ENCODE results near the gene LMO7.
"Not testable (repeated sequence)": the region's sequence is repeated elsewhere in the genome, so short reads cannot be mapped to it uniquely, and the experiment has no call there.

The LMO7 gene

DNA sequence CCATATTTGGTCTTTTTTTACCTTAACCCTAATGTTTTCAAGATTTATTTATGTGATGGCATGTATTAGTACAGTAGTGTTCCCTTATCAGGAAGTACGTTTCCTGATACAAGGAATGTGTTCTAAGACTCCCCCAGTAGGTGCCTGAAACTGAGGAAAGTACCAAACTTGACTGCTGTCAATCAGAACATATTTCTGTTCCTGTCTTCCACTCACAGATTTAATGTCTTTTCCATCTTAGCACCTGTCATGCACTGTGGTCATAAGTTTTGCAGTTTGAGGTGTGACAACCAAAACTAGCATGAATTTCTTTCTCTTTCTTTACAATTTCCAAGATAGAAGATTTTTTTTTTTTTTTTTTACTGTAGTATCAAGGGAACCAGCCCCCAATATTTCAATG, 62.9 kb downstream of the LMO7 start:
- no peak for DNase-seq (ENCODE audit: low read depth)

DNA sequence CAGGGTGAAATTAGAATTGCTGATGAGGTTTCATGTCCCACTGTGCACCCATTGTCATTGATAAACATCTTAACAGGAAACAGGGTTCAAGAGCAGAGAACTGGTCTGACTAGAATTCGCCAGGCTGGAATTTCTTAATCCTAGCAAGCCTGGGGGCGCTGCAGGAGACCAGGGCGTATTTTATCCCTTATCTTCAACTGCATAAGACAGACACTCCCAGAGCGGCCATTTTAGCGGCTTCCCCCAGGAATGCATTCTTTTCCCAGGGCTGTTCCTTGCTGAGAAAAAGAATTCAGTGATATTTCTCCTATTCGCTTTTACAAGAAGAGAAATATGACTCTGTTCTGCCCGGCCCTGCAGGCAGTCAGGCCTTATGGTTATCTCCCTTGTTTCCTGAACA, 63.6 kb downstream of the LMO7 start:
- DNase-seq (ENCODE audit: low read depth) = not testable (repeated sequence)

DNA sequence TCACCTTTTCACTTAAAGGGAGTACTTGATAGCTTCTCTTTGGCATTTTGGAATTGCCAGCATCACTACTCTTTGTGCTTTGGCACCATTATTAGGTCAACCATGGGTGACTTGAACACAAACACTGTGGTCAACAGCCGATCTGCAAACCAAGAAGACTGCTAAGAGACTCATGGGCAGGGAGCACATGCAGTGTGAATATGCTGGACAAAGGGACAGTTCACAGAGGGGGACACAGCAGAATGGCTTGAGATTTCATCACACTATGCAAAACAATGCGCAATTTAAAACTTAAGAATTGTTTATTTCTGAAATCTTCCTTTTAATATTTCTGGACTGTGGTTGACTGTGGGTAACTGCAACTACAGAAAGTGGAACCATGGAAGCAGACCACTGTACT, 64.4 kb downstream of the LMO7 start:
- no peak for DNase-seq (ENCODE audit: low read depth)

DNA sequence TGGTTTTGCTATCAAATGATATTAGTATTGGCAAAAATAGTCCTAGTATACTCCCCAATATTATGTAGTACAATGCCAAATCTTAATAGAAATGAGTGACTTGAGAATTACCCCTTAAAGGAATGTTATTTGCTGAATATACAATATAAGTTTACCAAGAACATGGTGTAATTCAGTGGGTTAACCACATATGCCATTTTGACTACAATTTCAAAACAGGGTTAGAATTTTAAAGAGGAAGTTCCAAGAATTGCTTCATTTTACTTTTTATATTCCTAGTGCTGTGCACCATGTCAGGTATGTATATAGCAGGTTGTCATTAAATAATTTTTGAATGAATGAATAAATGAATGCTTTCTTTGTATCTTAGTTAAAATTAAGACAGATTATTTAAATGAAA, 66.3 kb downstream of the LMO7 start:
- DNase-seq (ENCODE audit: low read depth) = no peak

DNA sequence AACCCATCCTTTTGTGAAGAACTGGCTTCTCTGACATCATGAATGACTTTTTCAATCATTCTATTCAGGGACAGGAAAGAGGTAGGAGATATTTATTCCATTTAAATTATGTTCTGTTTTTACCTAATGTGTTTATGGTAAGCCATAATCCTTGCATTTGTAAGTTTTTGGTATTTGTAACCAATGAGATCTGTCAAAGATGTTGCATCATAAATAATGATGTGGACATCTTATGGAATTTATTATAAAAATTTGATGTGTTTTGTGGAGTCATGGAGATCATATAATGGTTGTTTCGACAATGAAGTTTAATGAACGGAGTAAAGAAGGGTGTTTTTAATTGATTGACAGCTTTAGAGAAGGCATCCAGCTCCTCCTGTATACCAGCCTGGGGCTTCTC, 67.6 kb downstream of the LMO7 start:
- no peak for DNase-seq (ENCODE audit: low read depth)

DNA sequence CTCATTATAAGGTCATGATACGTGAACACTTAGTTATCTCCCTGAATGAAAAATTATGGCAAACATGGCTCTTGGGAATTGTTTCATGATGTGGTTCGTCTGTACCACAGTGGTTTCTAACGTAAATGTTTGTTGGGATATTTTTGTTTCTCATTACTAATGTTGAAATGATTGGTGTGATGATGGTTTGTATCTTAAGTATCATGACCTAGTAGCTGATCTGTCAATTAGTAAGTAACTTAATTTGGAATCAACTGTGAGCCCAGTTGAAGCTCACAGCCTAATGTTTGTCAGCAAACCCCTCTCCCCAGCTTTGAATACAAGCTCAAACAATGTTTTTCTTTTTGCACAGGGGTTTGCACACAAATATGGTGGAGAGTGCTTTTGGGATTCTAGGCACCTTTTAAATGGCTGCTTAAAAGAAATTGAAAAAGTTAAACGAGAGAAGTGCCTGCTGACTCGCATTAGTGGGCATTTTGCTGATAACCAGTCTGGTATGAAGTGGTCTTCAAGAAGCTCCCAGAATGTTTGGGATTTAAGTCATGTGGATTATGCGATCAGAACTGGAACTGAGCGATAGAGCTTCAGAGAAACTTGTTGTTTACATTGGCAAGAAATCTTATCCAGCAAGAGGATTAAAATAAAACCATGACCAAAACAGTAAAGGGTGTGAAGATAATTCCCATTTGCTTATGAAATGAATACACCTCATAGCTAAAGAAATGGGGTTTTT, 68.2 kb downstream of the LMO7 start:
- DNase-seq (ENCODE audit: low read depth) = no peak

DNA sequence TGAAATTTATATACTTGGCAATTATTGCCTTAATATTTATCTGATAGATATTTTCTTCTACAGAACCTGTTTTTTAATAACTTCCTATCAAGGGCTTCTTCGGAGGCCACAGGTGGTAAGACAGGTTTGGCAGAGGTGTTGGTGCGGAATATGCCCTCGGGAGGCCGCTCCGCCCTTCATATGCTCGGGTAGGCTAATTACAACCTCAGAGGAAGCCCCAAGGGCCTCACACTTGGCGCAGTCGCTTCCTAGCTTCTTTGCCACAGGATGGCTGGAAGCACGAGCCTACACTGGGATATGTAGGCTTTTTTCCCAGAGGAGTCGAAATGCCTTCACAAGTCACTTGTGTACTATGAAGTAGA, 68.8 kb downstream of the LMO7 start:
- DNase-seq (ENCODE audit: low read depth) = no peak

DNA sequence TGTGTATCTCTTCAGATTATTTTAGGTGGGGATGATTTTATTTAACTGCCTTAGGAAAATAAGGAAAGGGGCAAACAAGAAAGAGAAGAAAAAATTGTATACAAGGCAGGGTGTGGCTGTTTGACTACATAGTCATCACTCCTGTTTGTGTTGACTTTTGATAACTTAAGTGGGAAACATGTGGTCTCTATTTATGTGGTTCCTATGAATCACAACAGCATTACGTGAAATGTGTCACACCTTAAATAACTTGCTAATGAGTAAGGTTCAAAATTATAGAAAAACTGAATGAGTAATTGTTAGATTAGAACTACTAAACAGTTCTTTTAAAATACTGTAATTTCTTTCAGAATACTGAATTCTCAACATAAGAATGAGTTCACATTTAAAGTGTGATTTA, 69.3 kb downstream of the LMO7 start:
- no peak for DNase-seq (ENCODE audit: low read depth)

DNA sequence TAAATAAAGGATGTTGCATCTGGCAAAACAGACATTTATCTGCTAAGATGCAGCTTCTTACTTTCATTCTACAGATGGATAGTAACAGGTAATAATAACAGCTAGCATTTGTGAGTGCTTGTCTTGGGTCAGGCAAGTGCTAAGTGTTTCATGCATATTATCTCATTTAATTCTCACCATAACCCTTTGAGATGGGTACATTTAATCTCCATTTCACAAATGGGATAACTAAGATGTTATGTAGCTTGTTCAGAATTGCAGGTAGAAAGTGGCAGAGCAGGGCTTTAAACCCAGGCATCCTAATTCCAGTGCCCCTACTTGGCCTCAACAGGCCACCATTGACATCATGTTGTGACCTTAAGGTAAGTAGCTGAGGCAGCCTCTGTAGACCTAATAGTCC, 69.8 kb downstream of the LMO7 start:
- no peak for DNase-seq (ENCODE audit: low read depth)

DNA sequence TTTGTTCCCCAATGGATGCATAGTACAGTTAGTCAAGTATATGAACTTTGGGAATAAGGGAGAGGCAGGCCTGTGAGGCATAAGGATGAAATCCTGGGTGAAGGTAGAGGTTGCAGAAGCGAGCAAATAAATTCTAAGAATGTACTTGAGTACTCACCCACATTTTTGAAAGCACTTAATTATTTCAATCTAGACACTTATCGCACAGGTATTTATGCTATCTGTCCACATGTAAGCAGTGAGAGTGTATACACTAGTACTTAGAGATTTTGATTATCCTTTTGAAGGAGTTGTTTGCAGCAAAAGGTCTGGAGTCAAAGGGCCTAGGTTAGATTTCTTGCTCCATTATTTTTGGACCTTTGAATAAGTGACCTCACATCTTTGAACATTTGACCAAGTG, 77.7 kb downstream of the LMO7 start:
- DNase-seq (ENCODE audit: low read depth) = no peak

DNA sequence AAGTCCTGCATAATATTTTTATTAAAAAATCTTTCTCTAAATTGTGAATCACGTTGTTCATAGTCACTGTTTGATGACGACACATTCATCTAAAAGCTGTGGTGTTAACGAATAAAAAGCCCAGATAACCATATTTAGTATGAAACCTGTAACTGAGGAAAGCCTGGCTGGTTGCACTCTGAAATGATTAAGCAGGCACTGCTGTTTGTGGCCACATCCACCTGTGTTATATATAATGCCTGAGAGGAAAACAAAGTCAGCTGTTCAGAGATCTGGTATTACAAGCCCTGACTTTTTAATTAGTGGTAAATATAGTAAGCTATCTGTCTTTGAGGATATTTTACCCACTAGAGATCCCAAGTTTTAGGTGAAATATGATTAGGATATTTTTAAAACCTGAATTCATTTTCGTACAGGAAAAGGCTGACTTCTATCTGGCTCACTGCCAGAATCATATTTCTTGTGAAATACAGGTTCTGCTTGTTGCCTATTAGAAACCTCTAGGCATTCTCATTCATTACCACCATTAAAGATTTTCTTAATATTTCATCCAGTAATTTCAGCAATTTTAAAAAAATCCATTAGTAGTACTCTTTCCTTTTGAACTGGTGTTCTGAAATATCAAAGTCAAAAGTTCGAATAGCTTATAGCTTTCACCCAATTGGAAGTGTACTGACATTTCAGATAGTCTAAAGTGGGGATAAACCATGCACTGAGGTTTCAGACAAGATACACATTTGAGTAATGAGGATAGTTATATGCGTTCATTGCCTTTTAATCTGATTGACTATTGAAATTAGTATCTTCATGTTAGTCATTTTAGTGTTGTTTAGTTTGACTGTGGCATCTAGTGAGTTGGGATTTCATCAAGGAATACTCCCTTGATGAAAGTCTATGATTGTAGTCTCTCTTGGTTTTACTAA, 79.7 kb downstream of the LMO7 start:
- DNase-seq (ENCODE audit: low read depth) = no peak

DNA sequence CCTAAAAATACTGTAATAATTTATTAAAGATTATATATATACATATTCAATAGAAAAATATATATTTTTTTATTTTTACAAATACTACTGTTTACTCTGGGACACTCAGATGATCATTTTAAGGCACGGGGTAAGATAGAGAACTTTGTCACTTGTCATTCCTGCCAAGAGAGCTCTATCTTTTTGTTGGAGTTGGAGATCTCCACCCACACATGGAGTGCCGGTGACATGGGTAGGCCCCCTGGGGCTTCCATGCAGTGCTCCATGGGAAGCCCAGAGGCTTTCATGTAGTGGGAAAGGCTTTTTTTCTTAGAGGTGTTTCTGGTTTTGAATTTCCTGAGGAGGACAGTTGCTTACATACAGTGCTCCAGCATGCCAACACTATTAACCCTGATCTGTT, 81.4 kb downstream of the LMO7 start:
- no peak for DNase-seq (ENCODE audit: low read depth)

DNA sequence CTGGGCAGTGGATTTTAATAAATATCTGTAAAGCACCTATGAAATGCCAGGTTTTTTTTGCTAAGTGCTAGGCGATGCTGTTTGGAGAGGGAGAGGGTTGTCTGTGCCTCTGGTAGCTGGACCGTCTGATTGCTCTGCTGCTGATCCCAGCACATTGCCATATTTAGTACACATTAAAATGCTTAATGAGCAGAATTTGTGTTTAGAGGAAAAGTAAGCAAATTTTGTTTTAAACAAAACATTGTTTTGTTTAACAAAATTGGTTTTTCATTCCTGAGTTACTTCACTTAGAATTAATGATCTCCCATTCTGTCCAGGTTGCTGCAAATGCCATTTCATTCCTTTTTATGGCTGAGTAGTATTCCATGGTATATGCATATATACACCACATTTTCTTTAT, 85.2 kb downstream of the LMO7 start:
- no peak for DNase-seq (ENCODE audit: low read depth)

DNA sequence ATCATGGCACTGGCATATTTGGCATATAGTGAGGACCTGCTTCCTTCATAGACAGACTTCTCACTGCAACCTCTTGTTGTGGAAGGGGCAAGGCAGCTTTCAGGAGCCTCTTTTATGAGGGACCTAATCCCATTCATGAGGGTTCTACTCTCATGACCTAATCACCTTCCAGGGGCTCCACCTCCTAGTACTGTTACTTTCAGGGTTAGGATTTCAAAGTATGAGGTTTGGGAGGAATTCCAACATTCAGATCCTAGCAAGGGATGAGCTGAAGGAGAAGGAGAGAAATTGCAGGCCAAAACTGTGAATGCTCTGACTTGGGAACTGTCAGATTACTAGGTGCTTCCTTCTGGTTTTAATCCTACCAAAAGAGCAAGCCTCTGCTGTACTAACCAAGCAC, 87.8 kb downstream of the LMO7 start:
- no peak for DNase-seq (ENCODE audit: low read depth)

DNA sequence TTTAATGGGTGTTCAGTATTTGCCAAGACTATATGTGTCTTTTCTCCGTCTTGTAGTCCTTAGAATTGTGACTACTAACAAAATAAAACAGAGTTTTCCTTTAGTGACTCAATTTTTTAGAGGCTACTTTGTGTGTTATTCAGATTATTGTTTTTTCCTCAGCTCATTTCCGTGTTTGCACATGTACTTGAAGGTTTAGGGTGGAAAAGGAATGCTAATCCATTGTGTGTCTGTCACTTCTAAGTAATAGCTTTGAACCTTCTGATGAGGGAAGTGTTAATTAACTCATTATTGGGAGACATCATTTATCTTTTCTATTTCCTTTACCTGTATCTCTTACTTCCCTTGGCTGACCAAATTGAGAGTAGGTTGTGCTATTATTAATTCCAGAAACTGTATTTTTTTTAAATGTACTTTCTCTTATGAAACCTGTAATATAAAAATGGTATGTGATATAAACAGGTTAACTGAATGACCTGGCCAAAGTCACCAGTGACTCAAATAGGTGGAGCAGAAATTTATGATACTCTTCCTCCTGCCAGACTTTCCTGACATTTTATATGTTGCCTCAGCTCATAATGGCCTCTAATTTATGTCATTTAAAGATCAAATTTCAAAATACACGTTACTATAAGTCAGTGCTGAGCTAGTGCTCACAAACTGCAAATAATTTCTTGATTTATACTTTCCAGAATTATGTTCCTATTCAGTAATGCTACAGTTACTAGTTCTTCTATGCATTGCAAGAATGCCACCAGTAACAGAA, 88.8 kb downstream of the LMO7 start:
- no peak for DNase-seq (ENCODE audit: low read depth)

DNA sequence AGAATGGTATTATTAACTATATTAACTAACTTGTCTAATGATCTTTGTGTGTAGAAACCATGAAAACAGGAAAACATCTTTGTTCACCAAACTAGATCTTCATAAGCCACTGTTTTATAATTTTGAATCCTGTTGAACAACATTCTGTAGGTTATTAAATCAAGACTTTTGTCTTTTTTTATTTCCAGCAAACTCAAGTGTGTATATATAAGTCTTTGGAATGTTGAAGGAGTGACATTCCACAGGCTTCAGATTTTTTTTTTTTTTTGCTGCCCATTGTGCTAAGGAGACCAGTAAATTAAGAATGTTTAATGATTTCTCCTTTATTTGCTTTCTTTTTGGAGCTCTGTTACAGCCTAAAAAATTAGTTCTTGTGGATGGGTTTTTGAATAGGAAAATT, 89.6 kb downstream of the LMO7 start:
- no peak for DNase-seq (ENCODE audit: low read depth)

DNA sequence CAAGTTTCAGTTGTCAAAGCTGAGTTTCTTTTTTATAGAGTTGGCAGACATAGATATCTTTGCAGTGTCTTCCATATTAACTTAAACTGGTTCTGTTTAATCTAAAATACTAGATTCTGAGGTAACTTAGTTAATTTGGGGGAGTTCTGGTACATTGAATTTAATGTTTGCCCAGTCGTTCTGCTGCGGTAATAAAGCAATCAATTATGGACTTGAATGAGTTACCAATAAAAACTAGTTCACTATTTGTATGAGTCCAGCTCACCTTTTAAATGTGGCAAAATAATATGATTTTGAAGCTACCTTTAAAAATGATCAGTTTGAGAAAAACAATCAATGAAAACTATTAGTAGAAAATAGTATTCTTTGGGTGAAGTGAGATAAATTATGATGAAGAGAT, 90.2 kb downstream of the LMO7 start:
- DNase-seq (ENCODE audit: low read depth) = no peak

DNA sequence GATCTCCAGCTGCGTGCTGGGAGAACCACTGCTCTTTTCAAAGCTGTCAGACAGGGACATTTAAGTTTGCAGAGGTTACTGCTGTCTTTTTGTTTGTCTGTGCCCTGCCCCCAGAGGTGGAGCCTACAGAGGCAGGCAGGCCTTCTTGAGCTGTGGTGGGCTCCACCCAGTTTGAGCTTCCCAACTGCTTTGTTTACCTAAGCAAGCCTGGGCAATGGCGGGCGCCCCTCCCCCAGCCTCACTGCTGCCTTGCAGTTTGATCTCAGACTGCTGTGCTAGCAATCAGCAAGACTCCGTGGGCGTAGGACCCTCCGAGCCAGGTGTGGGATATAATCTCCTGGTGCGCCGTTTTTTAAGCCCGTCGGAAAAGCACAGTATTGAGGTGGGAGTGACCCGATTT, 97.0 kb downstream of the LMO7 start:
- not testable (repeated sequence) for DNase-seq (ENCODE audit: low read depth)

DNA sequence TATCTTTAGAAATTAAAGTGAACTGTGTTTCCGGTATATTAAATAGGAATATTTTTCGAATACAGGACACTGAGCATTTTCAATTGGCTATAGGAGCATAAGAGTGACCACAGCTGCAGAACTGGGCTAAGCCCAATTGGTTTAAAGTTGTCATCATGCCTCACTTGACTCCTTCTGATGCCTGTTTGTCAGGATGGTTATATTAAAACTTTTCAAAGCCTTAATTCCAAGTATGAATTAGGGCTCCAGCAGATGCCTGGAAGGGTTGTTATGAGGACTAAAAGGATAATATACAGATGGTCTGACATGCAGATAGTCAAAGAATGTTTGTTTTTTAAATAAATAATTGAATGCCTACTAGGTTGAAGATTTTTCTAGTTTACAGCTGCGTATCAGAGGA, 100.0 kb downstream of the LMO7 start:
- no peak for DNase-seq (ENCODE audit: low read depth)

DNA sequence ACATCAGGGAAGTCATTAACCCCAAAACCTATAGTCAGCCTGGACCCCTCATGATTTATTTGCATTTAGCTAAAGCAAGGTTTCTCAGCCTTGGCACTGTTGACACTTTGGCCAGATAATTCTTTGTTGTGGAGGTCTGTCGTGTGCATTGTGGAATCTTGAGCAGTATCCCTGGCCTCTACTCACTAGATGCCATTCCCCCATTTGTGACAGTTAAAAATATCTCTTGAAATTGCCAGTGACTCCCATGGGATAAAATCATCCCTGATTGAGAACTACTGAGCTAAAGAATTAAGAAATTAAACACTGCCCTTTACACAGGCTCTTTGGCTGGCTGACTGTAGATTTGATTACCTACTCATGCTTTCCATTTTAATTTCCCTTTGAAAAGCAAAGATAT, 102.7 kb downstream of the LMO7 start:
- no peak for DNase-seq (ENCODE audit: low read depth)

DNA sequence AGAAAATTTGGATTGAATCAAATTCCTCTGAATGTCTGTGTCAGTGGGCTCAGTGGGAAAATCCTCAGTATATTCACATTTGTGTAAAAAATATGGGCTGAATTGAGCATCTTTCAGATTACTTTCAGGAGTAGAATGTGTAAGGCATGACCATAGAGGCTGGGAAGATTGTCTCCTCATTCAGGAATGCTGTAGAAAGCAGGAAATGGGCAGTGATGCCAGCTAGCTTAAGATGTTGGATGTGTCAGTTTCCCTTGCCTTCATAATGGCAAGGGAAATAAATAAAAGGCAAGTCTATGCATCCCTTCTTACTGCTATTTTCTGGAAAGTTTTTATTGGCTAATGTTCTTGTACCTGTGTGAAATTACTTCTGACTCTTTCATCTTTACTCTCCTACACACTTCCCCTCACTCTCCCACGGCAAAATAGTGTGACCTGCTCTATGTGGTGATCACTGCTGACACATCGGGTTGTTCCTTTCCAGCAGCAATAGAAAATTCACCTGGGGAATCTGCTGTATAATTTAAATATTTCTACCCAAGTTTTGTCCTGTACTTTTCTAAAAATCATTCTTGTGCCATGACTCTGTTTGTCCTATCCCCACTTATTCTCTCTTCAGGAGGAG, 103.2 kb downstream of the LMO7 start:
- no peak for DNase-seq (ENCODE audit: low read depth)

DNA sequence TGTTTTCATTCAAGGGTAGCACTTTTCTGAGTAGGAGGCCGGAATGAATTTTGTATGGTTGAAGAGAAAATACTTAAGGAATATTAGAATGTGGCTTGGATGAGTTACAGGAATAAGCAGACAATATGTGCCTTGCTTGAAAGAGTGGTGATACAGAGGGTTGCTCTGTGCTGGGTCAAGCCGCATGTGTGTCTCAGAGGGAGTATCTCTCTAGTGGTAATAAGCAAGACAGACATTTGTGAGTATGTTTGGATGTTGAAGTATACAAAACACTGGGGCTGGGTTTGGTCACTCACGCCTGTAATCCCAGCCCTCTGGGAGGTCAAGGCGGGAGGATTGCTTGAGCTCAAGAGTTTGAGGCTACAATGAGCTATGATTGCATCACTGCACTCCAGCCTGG, 103.9 kb downstream of the LMO7 start:
- DNase-seq (ENCODE audit: low read depth) = no peak

Measured in stimulated activated CD4-positive, alpha-beta T cell treated with anti-CD3 and anti-CD28 coated beads, Interleukin-2, amount 100 ng/mL, for 4 hours (primary cell).